Measurements from ENCODE around the gene ALOX5AP. TPM values are rescaled to one million over a fixed set of nuclear protein-coding genes. Genes with fewer than 3 reads are reported as not detected.
"Not testable (repeated sequence)": the region's sequence is repeated elsewhere in the genome, so short reads cannot be mapped to it uniquely, and the experiment has no call there.

ALOX5AP gene
- total RNA-seq, 1 experiment from 2014 or later: not detected

GRCh38 chr13:30744056-30744680, 8.8 kb downstream of the ALOX5AP start:
- CTCF ChIA-PET: no interaction called here
- TF ChIP-seq, protein P1, sequence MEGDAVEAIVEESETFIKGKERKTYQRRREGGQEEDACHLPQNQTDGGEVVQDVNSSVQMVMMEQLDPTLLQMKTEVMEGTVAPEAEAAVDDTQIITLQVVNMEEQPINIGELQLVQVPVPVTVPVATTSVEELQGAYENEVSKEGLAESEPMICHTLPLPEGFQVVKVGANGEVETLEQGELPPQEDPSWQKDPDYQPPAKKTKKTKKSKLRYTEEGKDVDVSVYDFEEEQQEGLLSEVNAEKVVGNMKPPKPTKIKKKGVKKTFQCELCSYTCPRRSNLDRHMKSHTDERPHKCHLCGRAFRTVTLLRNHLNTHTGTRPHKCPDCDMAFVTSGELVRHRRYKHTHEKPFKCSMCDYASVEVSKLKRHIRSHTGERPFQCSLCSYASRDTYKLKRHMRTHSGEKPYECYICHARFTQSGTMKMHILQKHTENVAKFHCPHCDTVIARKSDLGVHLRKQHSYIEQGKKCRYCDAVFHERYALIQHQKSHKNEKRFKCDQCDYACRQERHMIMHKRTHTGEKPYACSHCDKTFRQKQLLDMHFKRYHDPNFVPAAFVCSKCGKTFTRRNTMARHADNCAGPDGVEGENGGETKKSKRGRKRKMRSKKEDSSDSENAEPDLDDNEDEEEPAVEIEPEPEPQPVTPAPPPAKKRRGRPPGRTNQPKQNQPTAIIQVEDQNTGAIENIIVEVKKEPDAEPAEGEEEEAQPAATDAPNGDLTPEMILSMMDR (IDR thresholded peaks at IDR 0.05; ENCODE audit: unreplicated experiment): no peak
- peak; percentile 24 for DNase-seq
- BruUV-seq (replicated peaks): no TSS peak
- H3K36me3 Mint-ChIP-seq (ENCODE audit: insufficient read depth, unreplicated experiment): no peaks in the 10 kb centered on the region
- intact Hi-C loops (cut with micrococcal nuclease; ENCODE audit: unreplicated experiment): loop anchor here (5.0 kb wide), 2 partner anchors 53 to 123 kb away; no protein-coding TSS in a partner anchor
- H3K9me3 Mint-ChIP-seq (ENCODE audit: low read depth, unreplicated experiment): no peaks in the 10 kb centered on the region
- H3K4me1 Mint-ChIP-seq (ENCODE audit: low read depth, unreplicated experiment): peaks cover 54% of the 10 kb centered on the region
- no peak overlapping the region for H3K4me3 Mint-ChIP-seq (ENCODE audit: low read depth, unreplicated experiment)
- peak overlapping the region; percentile 36 for H3K27ac Mint-ChIP-seq (ENCODE audit: unreplicated experiment)
- H3K27me3 Mint-ChIP-seq (ENCODE audit: unreplicated experiment): no peaks in the 10 kb centered on the region

- no peaks in the 10 kb centered on the region for H3K27me3 Mint-ChIP-seq (ENCODE audit: unreplicated experiment)
- CTCF ChIA-PET: no interaction called here
- BruUV-seq (replicated peaks): no TSS peak
- H3K4me3 Mint-ChIP-seq (ENCODE audit: low read depth, unreplicated experiment): no peak overlapping the region
- peak overlapping the region; percentile 36 for H3K27ac Mint-ChIP-seq (ENCODE audit: unreplicated experiment)
- H3K9me3 Mint-ChIP-seq (ENCODE audit: low read depth, unreplicated experiment): no peaks in the 10 kb centered on the region
- TF ChIP-seq, protein P1 (IDR thresholded peaks at IDR 0.05; ENCODE audit: unreplicated experiment): no peak
- DNase-seq: no peak
- intact Hi-C loops (cut with micrococcal nuclease; ENCODE audit: unreplicated experiment): loop anchor here (5.0 kb wide), 2 partner anchors 53 to 123 kb away; no protein-coding TSS in a partner anchor
- peaks cover 51% of the 10 kb centered on the region for H3K4me1 Mint-ChIP-seq (ENCODE audit: low read depth, unreplicated experiment)
- H3K36me3 Mint-ChIP-seq (ENCODE audit: insufficient read depth, unreplicated experiment): no peaks in the 10 kb centered on the region
Observed at GRCh38 chr13:30744681-30745077, 9.3 kb downstream of the ALOX5AP start.

- Mint-ChIP-seq H3K4me3 (ENCODE audit: low read depth, unreplicated experiment) (no peak overlapping the region), H3K27ac (ENCODE audit: unreplicated experiment) (no peak overlapping the region), H3K9me3 (ENCODE audit: low read depth, unreplicated experiment) (no peaks in the 10 kb centered on the region), H3K27me3 (ENCODE audit: unreplicated experiment) (no peaks in the 10 kb centered on the region), H3K36me3 (ENCODE audit: insufficient read depth, unreplicated experiment) (no peaks in the 10 kb centered on the region), H3K4me1 (ENCODE audit: low read depth, unreplicated experiment) (peaks cover 38% of the 10 kb centered on the region)
- intact Hi-C loops (cut with micrococcal nuclease; ENCODE audit: unreplicated experiment): no loop called here
- TF ChIP-seq, protein P1 (IDR thresholded peaks at IDR 0.05; ENCODE audit: unreplicated experiment): no peak
- no TSS peak for BruUV-seq (replicated peaks)
- CTCF ChIA-PET: no interaction called here
- DNase-seq: no peak
Observed at GRCh38 chr13:30745906-30746686, 10.8 kb downstream of the ALOX5AP start.

DNA sequence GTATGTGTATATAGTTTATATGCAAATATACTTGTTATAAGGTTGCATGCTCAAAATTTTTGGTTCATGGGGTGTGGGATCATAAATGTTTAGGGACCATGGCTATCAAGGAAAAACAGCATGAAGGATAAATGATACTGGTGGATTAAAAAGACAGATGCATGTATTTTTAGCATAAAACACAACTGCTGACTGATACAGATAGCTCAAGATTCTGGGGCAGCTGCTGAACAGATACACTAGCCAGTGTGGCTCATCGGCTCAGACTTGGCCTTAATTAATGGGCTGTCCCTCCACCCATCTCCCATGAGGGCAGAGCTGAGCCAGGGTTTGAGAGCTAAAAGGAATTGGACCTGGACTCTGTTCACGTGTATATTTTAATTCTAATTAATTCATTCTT, 11.4 kb downstream of the ALOX5AP start:
- H3K9me3 Mint-ChIP-seq (ENCODE audit: low read depth, unreplicated experiment): no peaks in the 10 kb centered on the region
- H3K27ac Mint-ChIP-seq (ENCODE audit: unreplicated experiment): no peak overlapping the region
- H3K4me3 Mint-ChIP-seq (ENCODE audit: low read depth, unreplicated experiment): no peak overlapping the region
- intact Hi-C loops (cut with micrococcal nuclease; ENCODE audit: unreplicated experiment): no loop called here
- no peaks in the 10 kb centered on the region for H3K27me3 Mint-ChIP-seq (ENCODE audit: unreplicated experiment)
- BruUV-seq (replicated peaks): no TSS peak
- H3K36me3 Mint-ChIP-seq (ENCODE audit: insufficient read depth, unreplicated experiment): no peaks in the 10 kb centered on the region
- H3K4me1 Mint-ChIP-seq (ENCODE audit: low read depth, unreplicated experiment): peaks cover 38% of the 10 kb centered on the region
- CTCF ChIA-PET: no interaction called here
- TF ChIP-seq, protein P1 (IDR thresholded peaks at IDR 0.05; ENCODE audit: unreplicated experiment): no peak
- no peak for DNase-seq

DNA sequence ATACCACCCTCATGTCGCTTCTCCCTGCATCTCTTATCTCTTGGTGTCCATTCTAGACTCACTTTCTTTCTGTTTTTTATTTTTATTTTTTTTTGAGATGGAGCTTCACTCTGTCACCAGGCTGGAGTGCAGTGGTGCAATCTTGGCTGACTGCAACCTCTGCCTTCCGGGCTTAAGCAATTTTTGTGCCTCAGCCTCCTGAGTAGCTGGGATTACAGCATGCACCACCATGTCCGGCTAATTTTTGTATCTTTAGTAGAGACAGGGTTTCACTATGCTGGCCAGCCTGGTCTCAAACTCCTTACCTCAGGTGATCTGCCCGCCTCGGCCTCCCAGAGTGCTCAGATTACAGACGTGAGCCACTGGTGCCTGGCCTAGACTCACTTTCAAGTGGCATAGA, 12.5 kb downstream of the ALOX5AP start:
- intact Hi-C loops (cut with micrococcal nuclease; ENCODE audit: unreplicated experiment); H3K27me3 Mint-ChIP-seq (ENCODE audit: unreplicated experiment); H3K4me3 Mint-ChIP-seq (ENCODE audit: low read depth, unreplicated experiment); H3K36me3 Mint-ChIP-seq (ENCODE audit: insufficient read depth, unreplicated experiment); DNase-seq; H3K9me3 Mint-ChIP-seq (ENCODE audit: low read depth, unreplicated experiment); BruUV-seq (replicated peaks); CTCF ChIA-PET; H3K27ac Mint-ChIP-seq (ENCODE audit: unreplicated experiment): not testable (repeated sequence)
- peaks cover 37% of the 10 kb centered on the region for H3K4me1 Mint-ChIP-seq (ENCODE audit: low read depth, unreplicated experiment)

All from Calu3 (cell line).